SK-N-SH treated with all-trans-retinoic acid at 6 μM for 48 hours (cell line): Measurements from ENCODE around the gene CENPF.

Experiments used
- ATAC-seq: fragments of 200-7000 bp; cut with Tn5 transposase; 3 replicates; pipeline ENCODE4 v1.9.1; 2020; ENCODE audit warnings: mild to moderate bottlenecking, moderate library complexity
- ARNTL ChIP-seq: fragments of 450-650 bp; formaldehyde crosslinking; IDR thresholded peaks from 2 replicates; pipeline ENCODE4 v1.5.0; 2020; ENCODE audit warnings: low read depth, mild to moderate bottlenecking, moderate library complexity, borderline replicate concordance
- BACH2 ChIP-seq: fragments of 250-450 bp; sonication (Bioruptor Pico); IDR thresholded peaks from 2 replicates; pipeline ENCODE4 v1.9.0; 2021; ENCODE audit warnings: mild to moderate bottlenecking, borderline replicate concordance
- CREB5 ChIP-seq: fragments of 250-450 bp; sonication (Bioruptor Pico); IDR thresholded peaks from 2 replicates; pipeline ENCODE4 v1.5.1; 2020; ENCODE audit warnings: low read depth, mild to moderate bottlenecking, moderate library complexity
- CSDC2 ChIP-seq: fragments of 250-450 bp; sonication (Bioruptor Pico); IDR thresholded peaks from 2 replicates; pipeline ENCODE4 v1.5.0; 2020; ENCODE audit warnings: mild to moderate bottlenecking, moderate library complexity
- CSRNP3 ChIP-seq: fragments of 250-450 bp; sonication (Bioruptor Pico); IDR thresholded peaks from 2 replicates; pipeline ENCODE4 v1.5.1; 2021; ENCODE audit warnings: mild to moderate bottlenecking, moderate library complexity
- ESRRG ChIP-seq: fragments of 250-450 bp; sonication (Bioruptor Pico); IDR thresholded peaks from 2 replicates; pipeline ENCODE4 v1.6.1; 2021; ENCODE audit warnings: mild to moderate bottlenecking
- GLIS3 ChIP-seq: fragments of 250-450 bp; sonication (Bioruptor Pico); IDR thresholded peaks from 2 replicates; pipeline ENCODE4 v1.5.0; 2020; ENCODE audit warnings: mild to moderate bottlenecking, moderate library complexity
- ISL1 ChIP-seq: fragments of 250-450 bp; sonication (Bioruptor Pico); IDR thresholded peaks from 2 replicates; pipeline ENCODE4 v2.1.2; 2022; ENCODE audit warnings: mild to moderate bottlenecking, moderate library complexity
- OSR1 ChIP-seq: fragments of 250-450 bp; sonication (Bioruptor Pico); IDR thresholded peaks from 2 replicates; pipeline ENCODE4 v1.8.0; 2022; ENCODE audit warnings: moderate library complexity, mild to moderate bottlenecking, inconsistent platforms
- PATZ1 ChIP-seq: fragments of 250-450 bp; sonication (Bioruptor Pico); IDR thresholded peaks from 2 replicates; pipeline ENCODE4 v1.8.0; 2020; ENCODE audit warnings: mild to moderate bottlenecking, moderate library complexity, borderline replicate concordance
- PPARA ChIP-seq: fragments of 250-450 bp; sonication (Bioruptor Pico); IDR thresholded peaks from 2 replicates; pipeline ENCODE4 v1.5.0; 2020; ENCODE audit warnings: mild to moderate bottlenecking, borderline replicate concordance
- RARB ChIP-seq: fragments of 250-450 bp; sonication (Bioruptor Pico); IDR thresholded peaks from 2 replicates; pipeline ENCODE4 v1.8.0; 2021; ENCODE audit warnings: mild to moderate bottlenecking, moderate library complexity
- SNAI2 ChIP-seq: fragments of 250-450 bp; sonication (Bioruptor Pico); IDR thresholded peaks from 2 replicates; pipeline ENCODE4 v1.5.0; 2020; ENCODE audit warnings: mild to moderate bottlenecking, moderate library complexity
- TCF4 ChIP-seq: fragments of 250-450 bp; sonication (Bioruptor Pico); IDR thresholded peaks from 2 replicates; pipeline ENCODE4 v1.8.0; 2021; ENCODE audit warnings: mild to moderate bottlenecking, moderate library complexity, borderline replicate concordance
- TOX ChIP-seq: fragments of 250-450 bp; sonication (Bioruptor Pico); IDR thresholded peaks from 2 replicates; pipeline ENCODE4 v1.8.0; 2021; ENCODE audit warnings: mild to moderate bottlenecking, moderate library complexity, borderline replicate concordance
- ZC3H10 ChIP-seq: fragments of 250-450 bp; sonication (Bioruptor Pico); IDR thresholded peaks from 2 replicates; pipeline ENCODE4 v1.5.1; 2021; ENCODE audit warnings: mild to moderate bottlenecking, moderate library complexity
- ZFP3 ChIP-seq: fragments of 250-450 bp; sonication (Bioruptor Pico); IDR thresholded peaks from 2 replicates; pipeline ENCODE4 v1.5.0; 2020; ENCODE audit warnings: mild to moderate bottlenecking, moderate library complexity
- ZFP30 ChIP-seq: fragments of 450-650 bp; formaldehyde crosslinking; IDR thresholded peaks from 2 replicates; pipeline ENCODE4 v1.5.0; 2022; ENCODE audit warnings: mild to moderate bottlenecking, moderate library complexity
- ZNF565 ChIP-seq: fragments of 450-650 bp; formaldehyde crosslinking; conservative IDR thresholded peaks from 2 replicates; pipeline ENCODE4 v1.5.0; 2020; ENCODE audit warnings: low read depth, mild to moderate bottlenecking, moderate library complexity
- ZNF8 ChIP-seq: fragments of 450-650 bp; formaldehyde crosslinking; IDR thresholded peaks from 2 replicates; pipeline ENCODE4 v1.5.0; 2020; ENCODE audit warnings: mild to moderate bottlenecking, moderate library complexity
- TF ChIP-seq, protein P1 (sequence below): fragments of 250-450 bp; sonication (Bioruptor Pico); IDR thresholded peaks from 2 replicates; pipeline ENCODE4 v1.8.0; 2021; ENCODE audit warnings: low read depth, mild to moderate bottlenecking, moderate library complexity, borderline replicate concordance
- TF ChIP-seq, protein P2 (sequence below): fragments of 250-450 bp; sonication (Bioruptor Pico); IDR thresholded peaks from 2 replicates; pipeline ENCODE4 v1.5.0; 2020; ENCODE audit warnings: mild to moderate bottlenecking, moderate library complexity

CENPF gene

GRCh38 chr1:214633686-214634085 is 30.7 kb downstream of the CENPF start:
- TF ChIP-seq ISL1 (CRISPR knock-in tag) (no peak), GLIS3 (no peak), TCF4 (CRISPR knock-in tag) (no peak), PATZ1 (no peak), ESRRG (no peak), ZFP30 (CRISPR knock-in tag) (no peak), BACH2 (CRISPR knock-in tag) (no peak), CSDC2 (CRISPR knock-in tag) (no peak), OSR1 (no peak), RARB (CRISPR knock-in tag) (no peak), TOX (no peak), ZFP3 (CRISPR knock-in tag) (no peak)
- TF ChIP-seq, protein P1, sequence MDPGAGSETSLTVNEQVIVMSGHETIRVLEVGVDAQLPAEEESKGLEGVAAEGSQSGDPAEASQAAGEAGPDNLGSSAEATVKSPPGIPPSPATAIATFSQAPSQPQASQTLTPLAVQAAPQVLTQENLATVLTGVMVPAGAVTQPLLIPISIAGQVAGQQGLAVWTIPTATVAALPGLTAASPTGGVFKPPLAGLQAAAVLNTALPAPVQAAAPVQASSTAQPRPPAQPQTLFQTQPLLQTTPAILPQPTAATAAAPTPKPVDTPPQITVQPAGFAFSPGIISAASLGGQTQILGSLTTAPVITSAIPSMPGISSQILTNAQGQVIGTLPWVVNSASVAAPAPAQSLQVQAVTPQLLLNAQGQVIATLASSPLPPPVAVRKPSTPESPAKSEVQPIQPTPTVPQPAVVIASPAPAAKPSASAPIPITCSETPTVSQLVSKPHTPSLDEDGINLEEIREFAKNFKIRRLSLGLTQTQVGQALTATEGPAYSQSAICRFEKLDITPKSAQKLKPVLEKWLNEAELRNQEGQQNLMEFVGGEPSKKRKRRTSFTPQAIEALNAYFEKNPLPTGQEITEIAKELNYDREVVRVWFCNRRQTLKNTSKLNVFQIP (CRISPR knock-in tag): no peak
- ATAC-seq: no peak

GRCh38 chr1:214634267-214634666 is 31.3 kb downstream of the CENPF start:
- no peak for ATAC-seq

DNA sequence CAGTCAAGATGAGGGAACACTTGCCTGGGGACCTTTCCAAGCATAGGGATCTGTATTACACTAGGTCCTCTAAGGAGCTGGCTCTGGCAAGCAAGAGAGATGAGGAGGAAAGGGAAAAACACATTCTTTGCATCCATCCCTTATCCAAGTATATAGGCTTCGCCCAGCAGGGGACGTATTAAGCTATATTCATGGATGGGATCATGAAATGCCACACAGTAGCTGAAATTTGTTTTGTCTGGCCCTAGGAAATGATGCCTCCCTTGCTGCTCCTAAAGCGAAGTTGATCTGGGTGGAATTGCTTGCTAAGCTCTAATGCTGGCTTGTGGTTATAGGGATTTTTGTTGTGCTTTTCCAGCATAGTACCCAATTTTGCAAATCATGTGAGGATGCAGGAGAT is 32.1 kb downstream of the CENPF start:
- TF ChIP-seq PPARA (no peak), ZC3H10 (no peak), OSR1 (no peak), ZFP30 (CRISPR knock-in tag) (no peak), ARNTL (CRISPR knock-in tag) (no peak), CREB5 (CRISPR knock-in tag) (no peak), ESRRG (no peak), CSRNP3 (CRISPR knock-in tag) (no peak), BACH2 (CRISPR knock-in tag) (no peak), PATZ1 (no peak), RARB (CRISPR knock-in tag) (no peak), SNAI2 (CRISPR knock-in tag) (no peak), TOX (no peak), ZNF8 (CRISPR knock-in tag) (no peak), ZNF565 (CRISPR knock-in tag) (no peak)
- TF ChIP-seq, protein P2, sequence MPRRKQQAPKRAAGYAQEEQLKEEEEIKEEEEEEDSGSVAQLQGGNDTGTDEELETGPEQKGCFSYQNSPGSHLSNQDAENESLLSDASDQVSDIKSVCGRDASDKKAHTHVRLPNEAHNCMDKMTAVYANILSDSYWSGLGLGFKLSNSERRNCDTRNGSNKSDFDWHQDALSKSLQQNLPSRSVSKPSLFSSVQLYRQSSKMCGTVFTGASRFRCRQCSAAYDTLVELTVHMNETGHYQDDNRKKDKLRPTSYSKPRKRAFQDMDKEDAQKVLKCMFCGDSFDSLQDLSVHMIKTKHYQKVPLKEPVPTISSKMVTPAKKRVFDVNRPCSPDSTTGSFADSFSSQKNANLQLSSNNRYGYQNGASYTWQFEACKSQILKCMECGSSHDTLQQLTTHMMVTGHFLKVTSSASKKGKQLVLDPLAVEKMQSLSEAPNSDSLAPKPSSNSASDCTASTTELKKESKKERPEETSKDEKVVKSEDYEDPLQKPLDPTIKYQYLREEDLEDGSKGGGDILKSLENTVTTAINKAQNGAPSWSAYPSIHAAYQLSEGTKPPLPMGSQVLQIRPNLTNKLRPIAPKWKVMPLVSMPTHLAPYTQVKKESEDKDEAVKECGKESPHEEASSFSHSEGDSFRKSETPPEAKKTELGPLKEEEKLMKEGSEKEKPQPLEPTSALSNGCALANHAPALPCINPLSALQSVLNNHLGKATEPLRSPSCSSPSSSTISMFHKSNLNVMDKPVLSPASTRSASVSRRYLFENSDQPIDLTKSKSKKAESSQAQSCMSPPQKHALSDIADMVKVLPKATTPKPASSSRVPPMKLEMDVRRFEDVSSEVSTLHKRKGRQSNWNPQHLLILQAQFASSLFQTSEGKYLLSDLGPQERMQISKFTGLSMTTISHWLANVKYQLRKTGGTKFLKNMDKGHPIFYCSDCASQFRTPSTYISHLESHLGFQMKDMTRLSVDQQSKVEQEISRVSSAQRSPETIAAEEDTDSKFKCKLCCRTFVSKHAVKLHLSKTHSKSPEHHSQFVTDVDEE (CRISPR knock-in tag): no peak
- ATAC-seq: no peak

More at GRCh38 chr1:214634267-214634666, 31.3 kb downstream of the CENPF start:
- TF ChIP-seq ESRRG (no peak), SNAI2 (CRISPR knock-in tag) (no peak), ZFP30 (CRISPR knock-in tag) (no peak)
